HG03432 (cell line): ENCODE measurements around the gene STAM.
"Not testable (repeated sequence)": the region's sequence is repeated elsewhere in the genome, so short reads cannot be mapped to it uniquely, and the experiment has no call there.

ENCODE experiments used
- ATAC-seq: cut with Tn5 transposase; IDR thresholded peaks from one replicate; pipeline ENCODE4 v1.9.1; 2021; ENCODE audit warnings: mild to moderate bottlenecking, moderate library complexity; ENCODE audit not compliant: unreplicated experiment

The STAM gene

GRCh38 chr10:17722317-17723014 is 78.5 kb downstream of the STAM start:
- not testable (repeated sequence) for ATAC-seq

- ATAC-seq, result no peak
Observed at GRCh38 chr10:17725703-17726102, 81.8 kb downstream of the STAM start.

- no peak for ATAC-seq
Observed at GRCh38 chr10:17729630-17730029, 85.7 kb downstream of the STAM start.

DNA sequence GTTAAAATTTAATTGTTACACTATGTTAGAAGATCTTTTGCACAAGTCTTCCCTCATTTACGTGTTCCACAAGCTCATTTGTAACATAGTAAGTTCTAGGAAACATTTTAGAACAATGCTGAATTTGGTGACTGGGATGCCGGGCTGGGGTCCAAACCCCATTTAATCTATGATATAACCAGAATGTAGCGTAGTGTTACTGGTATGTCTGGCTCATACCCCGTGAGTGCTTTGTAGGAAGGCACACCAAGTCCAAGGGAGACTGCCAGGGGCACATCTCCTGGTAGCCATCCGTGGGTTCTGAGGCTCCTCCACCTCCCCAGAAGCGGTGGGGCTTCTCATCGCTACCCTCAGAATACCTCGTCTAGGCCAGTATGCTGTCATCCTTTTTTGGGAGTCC is 86.7 kb downstream of the STAM start:
- ATAC-seq, result no peak

GRCh38 chr10:17731331-17732020 is 87.5 kb downstream of the STAM start:
- no peak for ATAC-seq

DNA sequence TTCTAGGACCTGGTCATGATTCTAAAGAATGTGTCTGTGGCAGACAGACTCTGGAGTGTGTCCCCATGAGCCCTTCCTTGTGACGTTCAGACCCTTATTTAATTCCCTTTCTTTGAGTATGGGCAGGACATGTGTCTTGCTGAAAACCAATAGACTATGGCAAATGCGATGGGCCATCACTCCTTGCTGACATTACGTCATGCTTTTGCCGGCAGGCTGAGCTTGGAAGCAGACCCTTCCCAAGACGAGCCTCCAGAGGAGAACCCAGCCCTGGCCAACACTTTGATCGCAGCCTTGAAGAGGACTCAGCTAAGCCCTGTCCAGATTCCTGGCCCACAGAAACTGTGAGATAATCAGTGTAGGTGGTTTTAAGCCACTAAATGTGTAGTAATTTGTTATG is 89.7 kb downstream of the STAM start:
- no peak for ATAC-seq

DNA sequence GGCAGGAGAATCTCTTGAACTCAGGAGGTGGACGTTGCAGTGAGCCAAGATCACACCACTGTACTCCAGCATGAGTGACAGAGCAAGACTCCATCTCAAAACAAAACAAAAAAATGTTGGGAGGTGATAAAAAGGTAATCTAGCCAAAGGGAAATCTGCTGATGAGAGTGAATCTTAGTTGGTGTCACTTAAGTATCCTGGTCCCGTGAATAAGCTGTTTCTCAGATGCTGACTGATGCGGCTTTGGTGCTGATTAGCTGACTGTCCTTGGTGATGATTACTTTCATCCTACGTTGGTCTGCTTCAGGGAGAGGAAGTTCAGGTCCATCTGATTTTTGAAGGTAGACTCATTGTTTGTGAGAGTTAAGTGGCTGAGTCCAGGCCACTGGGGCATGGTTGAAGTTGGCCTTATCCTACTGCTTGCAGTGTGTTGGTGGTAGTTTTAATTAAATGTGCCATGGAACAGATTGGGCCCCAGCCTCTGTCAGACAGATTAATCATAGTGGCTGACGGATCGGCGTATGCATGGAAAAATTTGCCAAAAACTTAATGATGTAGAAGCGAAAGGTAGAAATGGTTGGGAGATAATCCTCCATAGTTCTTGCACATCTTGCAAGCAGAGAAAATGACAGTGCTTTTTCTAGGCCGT is 90.6 kb downstream of the STAM start:
- ATAC-seq, result no peak

DNA sequence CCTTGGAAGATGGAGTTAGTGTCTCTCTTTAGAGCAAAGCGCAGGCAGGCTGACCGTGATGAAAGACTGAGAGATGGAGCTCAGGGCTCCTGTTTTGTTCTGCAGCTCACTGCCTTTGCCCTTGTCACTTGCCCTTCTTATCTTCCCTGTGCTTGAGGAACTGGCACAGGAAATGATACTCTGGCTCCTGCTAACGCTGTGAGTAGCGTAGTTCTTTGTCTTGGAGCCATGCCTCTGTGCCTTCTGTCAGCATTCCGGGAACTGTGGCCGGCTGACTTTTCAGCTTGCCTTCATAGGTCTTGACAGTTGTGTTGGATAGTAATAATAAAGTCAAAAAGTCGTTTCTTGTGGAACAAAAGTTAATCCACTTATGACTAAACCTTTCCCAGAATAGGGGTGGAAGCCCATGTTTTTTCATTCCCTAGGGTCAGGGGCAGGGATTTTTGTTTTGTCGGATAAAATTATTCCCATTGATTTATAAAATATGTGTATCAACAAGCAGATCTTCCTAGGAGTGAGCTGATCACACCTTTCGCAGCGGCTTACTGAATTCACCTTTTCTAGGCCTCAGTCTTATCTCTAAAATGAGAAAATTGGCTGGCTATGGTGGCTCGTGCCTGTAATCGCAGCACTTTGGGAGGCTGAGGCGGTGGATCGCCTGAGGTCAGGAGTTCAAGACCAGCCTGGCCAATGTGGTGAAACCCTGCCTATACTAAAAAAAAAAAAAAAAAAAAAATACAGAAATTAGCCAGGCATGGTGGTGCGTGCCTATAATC is 91.4 kb downstream of the STAM start:
- no peak for ATAC-seq

GRCh38 chr10:17736223-17736622 is 92.3 kb downstream of the STAM start:
- ATAC-seq, result no peak

DNA sequence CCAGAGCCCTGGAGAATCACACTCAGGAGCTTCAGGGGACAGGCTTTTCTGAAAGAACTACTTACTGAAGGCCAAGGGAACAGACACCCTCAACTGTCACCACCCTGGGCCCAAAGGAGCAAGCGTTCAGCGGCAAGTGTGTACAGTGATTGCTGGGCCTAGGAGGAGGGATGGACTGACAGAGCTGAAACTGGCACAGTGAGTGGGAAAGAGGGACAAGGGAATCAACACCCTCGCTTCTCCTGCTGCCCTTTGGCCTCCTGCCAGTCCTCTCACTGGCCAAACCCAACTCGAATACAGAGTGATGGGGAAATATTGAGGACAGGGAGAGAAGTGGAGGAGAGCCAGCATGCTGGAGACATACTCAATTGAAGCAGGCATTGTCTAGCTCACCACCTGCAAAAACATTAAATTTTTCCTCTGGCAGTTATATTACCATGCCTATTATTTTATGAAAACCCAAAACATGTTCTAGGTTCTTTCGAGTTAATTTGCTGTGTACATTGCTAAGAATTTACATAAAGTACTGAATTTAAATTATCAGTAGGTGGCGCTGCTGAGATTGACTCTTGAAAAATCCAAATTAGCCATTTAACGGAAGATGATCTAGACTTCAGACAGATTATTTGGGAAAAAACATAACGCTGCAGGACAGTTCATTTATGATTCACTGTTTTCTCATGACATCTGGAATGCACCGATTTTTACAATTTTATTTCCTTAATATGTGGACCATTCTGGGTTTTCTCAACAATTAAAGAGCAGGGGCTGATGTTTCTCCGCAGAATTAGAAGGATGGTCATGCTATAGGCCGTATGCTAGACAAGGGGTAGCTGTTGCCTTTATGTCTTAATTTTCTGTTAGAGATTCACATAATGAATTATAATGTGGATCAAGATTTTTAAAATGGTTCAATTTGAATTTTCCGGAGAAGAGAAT is 93.3 kb downstream of the STAM start:
- no peak for ATAC-seq

GRCh38 chr10:17740668-17741067 is 96.7 kb downstream of the STAM start:
- no peak for ATAC-seq

DNA sequence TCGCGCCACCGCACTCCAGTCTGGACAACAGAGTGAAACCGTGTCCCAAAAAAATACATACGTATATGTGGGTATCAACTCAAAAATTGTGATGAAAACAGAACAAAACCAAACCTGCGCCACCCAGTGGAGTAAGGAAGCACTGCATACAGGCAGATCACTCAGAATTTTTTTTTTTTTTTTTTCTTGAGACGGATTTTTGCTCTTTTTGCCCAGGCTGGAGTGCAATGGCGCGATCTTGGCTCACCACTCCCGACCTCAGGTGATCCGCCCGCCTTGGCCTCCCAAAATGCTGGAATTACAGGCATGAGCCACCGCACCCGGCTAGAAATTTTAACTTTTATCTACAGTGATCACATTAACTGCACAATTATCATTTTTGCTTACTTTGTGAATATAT is 99.0 kb downstream of the STAM start:
- peak; percentile 49 for ATAC-seq

GRCh38 chr10:17743437-17743836 is 99.5 kb downstream of the STAM start:
- ATAC-seq, result no peak

DNA sequence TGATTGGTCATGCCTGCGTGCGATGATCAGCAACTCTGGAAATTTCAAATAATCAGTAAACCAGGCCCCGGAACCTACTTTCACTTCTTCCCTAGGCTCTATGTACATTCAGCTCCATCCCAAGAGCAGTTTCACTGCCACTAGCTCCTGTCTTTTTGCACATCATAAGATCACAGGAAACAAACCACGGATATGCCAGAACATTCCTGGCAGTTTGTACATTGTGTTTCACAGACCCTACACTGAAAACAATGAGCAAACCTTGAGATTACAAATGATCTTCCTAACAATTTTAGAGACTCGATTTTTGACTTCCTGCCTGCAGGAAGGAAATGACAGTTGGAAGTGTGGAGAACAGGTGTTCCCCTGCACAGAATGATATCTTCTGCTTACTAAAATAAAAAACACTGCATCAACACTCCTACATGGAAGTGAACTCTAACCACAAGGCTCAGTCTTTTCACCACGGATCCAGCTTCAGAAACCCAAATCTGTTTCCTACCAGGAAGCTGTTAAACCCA is 100.5 kb downstream of the STAM start:
- no peak for ATAC-seq

DNA sequence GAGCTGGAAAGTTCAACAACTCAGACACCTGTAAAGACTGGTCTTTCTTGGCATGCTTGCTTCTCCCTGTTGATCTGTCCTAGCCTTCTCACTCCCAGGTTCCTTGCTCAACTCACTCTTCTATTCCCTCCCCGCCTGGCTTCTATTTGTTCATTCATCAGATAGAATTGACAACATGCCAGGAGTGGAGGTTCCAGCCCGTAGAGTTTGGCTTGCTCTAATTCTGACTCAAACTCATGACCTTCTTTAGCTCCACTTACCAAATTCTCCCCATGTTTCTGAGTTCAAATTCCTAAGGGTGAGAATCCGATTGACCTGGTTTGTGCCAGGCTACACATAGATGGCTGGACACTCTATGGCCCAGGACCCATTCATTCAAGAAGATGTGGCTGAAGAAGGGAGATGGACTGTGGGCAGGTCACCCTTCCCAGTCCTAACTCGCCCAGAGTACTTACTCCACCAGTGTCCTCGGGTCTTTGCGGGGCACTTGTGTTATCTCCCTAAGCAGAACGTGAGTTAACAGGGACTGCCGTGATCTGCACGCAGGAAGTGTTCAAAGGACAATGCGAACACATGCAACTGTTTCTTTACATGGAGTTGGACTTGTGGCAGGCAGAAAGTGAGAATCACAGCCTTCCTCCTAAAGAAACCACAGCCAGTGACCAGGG is 104.1 kb downstream of the STAM start:
- no peak for ATAC-seq

DNA sequence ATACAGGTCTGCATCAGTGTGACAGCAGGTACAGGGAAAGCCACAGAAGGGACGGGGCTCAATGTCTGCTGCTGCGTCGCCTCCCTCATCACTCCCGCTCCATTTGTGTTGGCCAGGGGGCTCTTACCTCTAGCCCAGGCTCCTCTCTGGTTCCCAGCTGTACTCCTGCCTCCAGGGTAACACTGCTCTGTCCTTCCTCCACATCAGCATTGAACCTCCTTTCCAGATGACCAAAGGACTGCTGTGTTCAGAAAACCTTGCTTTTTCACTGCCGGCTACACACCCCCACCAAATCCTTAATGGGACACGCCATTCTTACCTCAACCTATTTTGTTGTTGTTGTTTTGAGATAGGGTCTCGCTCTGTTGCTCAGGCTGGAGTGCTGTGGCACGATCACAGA is 105.9 kb downstream of the STAM start:
- ATAC-seq, result no peak

DNA sequence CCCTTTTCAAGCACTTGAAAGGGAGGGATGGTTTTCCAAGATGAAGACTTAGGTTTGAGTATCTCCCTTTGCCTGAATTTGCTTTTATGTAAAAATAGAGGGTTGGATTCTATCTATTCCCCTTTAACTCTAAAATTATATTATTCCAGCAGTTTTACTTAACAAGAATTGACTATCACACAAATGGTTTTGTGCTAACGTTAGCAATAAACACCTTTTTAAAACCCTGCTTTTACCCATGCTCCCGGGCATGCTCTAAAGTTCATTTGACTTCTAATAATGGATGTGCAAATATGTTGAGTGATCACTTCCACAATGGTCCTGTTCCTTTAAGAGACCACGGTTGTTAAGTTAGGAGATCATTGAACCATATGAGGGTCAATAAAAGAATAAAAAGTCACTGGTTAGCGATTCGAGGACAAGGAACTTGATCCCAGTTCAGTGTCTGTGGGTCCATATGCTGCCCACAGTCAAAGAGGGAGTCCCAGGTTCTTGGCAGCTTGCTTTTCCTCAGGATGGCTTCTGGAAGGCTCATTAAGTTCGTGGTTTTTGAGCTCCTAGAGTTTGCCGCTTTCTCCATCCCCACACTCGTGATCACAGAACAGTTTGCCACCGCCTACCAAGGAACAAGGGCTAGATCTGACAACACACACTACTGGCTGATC is 108.0 kb downstream of the STAM start, which contains the start of gene TMEM236:
TMEM236 (plus strand) TSS at position 421 of the 665 bp plus-strand sequence; CDS start at position 516, 95 bp downstream.
- ATAC-seq, result no peak

GRCh38 chr10:17756557-17757217 is 112.7 kb downstream of the STAM start:
- ATAC-seq, result peak; percentile 96
